ENCODE results near the gene EPS8L2. TPM values are rescaled to one million over a fixed set of nuclear protein-coding genes. Genes with fewer than 3 reads are reported as not detected.

Gene EPS8L2
- polyA plus RNA-seq (ENCODE audit: low read depth in 6 of 6) = 1 to 10 TPM; 1.3 to 7.6 (median 3.3) TPM

- H3K9me3 Mint-ChIP-seq = no peaks in the 10 kb centered on the region
- peaks cover 11 to 19% (median 13%) of the 10 kb centered on the region in 3 donors for H3K4me1 Mint-ChIP-seq
- ATAC-seq (ENCODE audit: low read depth in 2 of 2) (peak; percentile 59 to 60), DNase-seq (no peak)
- no peaks in the 10 kb centered on the region for H3K36me3 Mint-ChIP-seq
- peaks cover 0 to 32% (median 25%) of the 10 kb centered on the region in 3 donors for H3K27me3 Mint-ChIP-seq
- H3K4me3 Mint-ChIP-seq = peak within 1 kb of the TSS in 5 of 8 donors; percentile 5 to 79 (median 57)
- H3K27ac Mint-ChIP-seq = peak within 1 kb of the TSS in 1 of 6 donors; percentile 34
These were observed at the start of gene EPS8L2 for GRCh38 chr11:705646-706438. Gene EPS8L2 (plus strand): TSS chr11:706231. CDS start chr11:709408, 3,177 bp downstream.

GRCh38 chr11:656426-656825 is 49.6 kb upstream of the EPS8L2 start:
- H3K36me3 Mint-ChIP-seq = no peaks in the 10 kb centered on the region
- H3K27ac Mint-ChIP-seq = no peak overlapping the region
- no peaks in the 10 kb centered on the region for H3K9me3 Mint-ChIP-seq
- ATAC-seq (ENCODE audit: low read depth in 2 of 2) = no peak
- no peaks in the 10 kb centered on the region for H3K4me1 Mint-ChIP-seq
- H3K27me3 Mint-ChIP-seq = no peaks in the 10 kb centered on the region
- no peak overlapping the region for H3K4me3 Mint-ChIP-seq
- DNase-seq = no peak

GRCh38 chr11:656866-657265 is 49.2 kb upstream of the EPS8L2 start:
- DNase-seq = no peak
- H3K4me1 Mint-ChIP-seq = no peaks in the 10 kb centered on the region
- H3K27ac Mint-ChIP-seq = no peak overlapping the region
- no peaks in the 10 kb centered on the region for H3K36me3 Mint-ChIP-seq
- ATAC-seq (ENCODE audit: low read depth in 2 of 2) = no peak
- H3K27me3 Mint-ChIP-seq = no peaks in the 10 kb centered on the region
- no peaks in the 10 kb centered on the region for H3K9me3 Mint-ChIP-seq
- no peak overlapping the region for H3K4me3 Mint-ChIP-seq

GRCh38 chr11:657691-658126 is 48.3 kb upstream of the EPS8L2 start:
- no peaks in the 10 kb centered on the region for H3K27me3 Mint-ChIP-seq
- DNase-seq (no peak), ATAC-seq (ENCODE audit: low read depth in 2 of 2) (no peak)
- H3K27ac Mint-ChIP-seq = no peak overlapping the region
- no peak overlapping the region for H3K4me3 Mint-ChIP-seq
- no peaks in the 10 kb centered on the region for H3K36me3 Mint-ChIP-seq
- H3K9me3 Mint-ChIP-seq = no peaks in the 10 kb centered on the region
- peaks cover 0 to 4% (median 2%) of the 10 kb centered on the region in 3 donors for H3K4me1 Mint-ChIP-seq

- H3K4me1 Mint-ChIP-seq = peaks cover 0 to 6% (median 4%) of the 10 kb centered on the region in 3 donors
- ATAC-seq (ENCODE audit: low read depth in 2 of 2) (no peak), DNase-seq (no peak)
- H3K27ac Mint-ChIP-seq = peak overlapping the region in 1 of 6 donors; percentile 56
- no peaks in the 10 kb centered on the region for H3K9me3 Mint-ChIP-seq
- no peak overlapping the region for H3K4me3 Mint-ChIP-seq
- H3K36me3 Mint-ChIP-seq = no peaks in the 10 kb centered on the region
- H3K27me3 Mint-ChIP-seq = no peaks in the 10 kb centered on the region
These were observed 46.4 kb upstream of the EPS8L2 start for GRCh38 chr11:659532-660085.

GRCh38 chr11:660281-660680 is 45.8 kb upstream of the EPS8L2 start:
- no peak for DNase-seq
- H3K27ac Mint-ChIP-seq = no peak overlapping the region
- H3K4me3 Mint-ChIP-seq = no peak overlapping the region
- peaks cover 0 to 6% (median 4%) of the 10 kb centered on the region in 3 donors for H3K4me1 Mint-ChIP-seq
- H3K27me3 Mint-ChIP-seq = no peaks in the 10 kb centered on the region
- no peaks in the 10 kb centered on the region for H3K9me3 Mint-ChIP-seq
- no peaks in the 10 kb centered on the region for H3K36me3 Mint-ChIP-seq
- no peak for ATAC-seq (ENCODE audit: low read depth in 2 of 2)

- H3K27me3 Mint-ChIP-seq = no peaks in the 10 kb centered on the region
- no peak overlapping the region for H3K4me3 Mint-ChIP-seq
- DNase-seq = no peak
- no peak overlapping the region for H3K27ac Mint-ChIP-seq
- H3K9me3 Mint-ChIP-seq = no peaks in the 10 kb centered on the region
- ATAC-seq (ENCODE audit: low read depth in 2 of 2) = no peak
- H3K36me3 Mint-ChIP-seq = no peaks in the 10 kb centered on the region
- H3K4me1 Mint-ChIP-seq = peaks cover 0 to 6% (median 4%) of the 10 kb centered on the region in 3 donors
These were observed 45.2 kb upstream of the EPS8L2 start for GRCh38 chr11:660681-661444.

GRCh38 chr11:662689-663274 is 43.2 kb upstream of the EPS8L2 start:
- H3K36me3 Mint-ChIP-seq = no peaks in the 10 kb centered on the region
- peak overlapping the region in 3 of 6 donors; percentile 29 to 81 (median 47) for H3K27ac Mint-ChIP-seq
- H3K9me3 Mint-ChIP-seq = no peaks in the 10 kb centered on the region
- ATAC-seq (ENCODE audit: low read depth in 2 of 2) (peak; percentile 64 to 71), DNase-seq (peak; percentile 44)
- H3K27me3 Mint-ChIP-seq = no peaks in the 10 kb centered on the region
- no peak overlapping the region for H3K4me3 Mint-ChIP-seq
- H3K4me1 Mint-ChIP-seq = peaks cover 0 to 6% (median 4%) of the 10 kb centered on the region in 3 donors

GRCh38 chr11:665062-665703 is 40.8 kb upstream of the EPS8L2 start:
- no peaks in the 10 kb centered on the region for H3K36me3 Mint-ChIP-seq
- ATAC-seq (ENCODE audit: low read depth in 2 of 2) = no peak

GRCh38 chr11:665704-666281 is 40.2 kb upstream of the EPS8L2 start:
- ATAC-seq (ENCODE audit: low read depth in 2 of 2) = no peak
- Mint-ChIP-seq H3K27me3 (no peaks in the 10 kb centered on the region), H3K4me3 (no peak overlapping the region), H3K4me1 (peaks cover 0 to 6% (median 4%) of the 10 kb centered on the region in 3 donors), H3K9me3 (no peaks in the 10 kb centered on the region), H3K27ac (peak overlapping the region in 2 of 6 donors; percentile 26 to 78), H3K36me3 (no peaks in the 10 kb centered on the region)
- DNase-seq = no peak

More at GRCh38 chr11:665062-665703, 40.8 kb upstream of the EPS8L2 start:
- no peak for DNase-seq
- Mint-ChIP-seq H3K27me3 (no peaks in the 10 kb centered on the region), H3K9me3 (no peaks in the 10 kb centered on the region), H3K4me3 (no peak overlapping the region), H3K27ac (no peak overlapping the region), H3K4me1 (peaks cover 0 to 6% (median 4%) of the 10 kb centered on the region in 3 donors)

GRCh38 chr11:673866-674265 is 32.2 kb upstream of the EPS8L2 start:
- Mint-ChIP-seq H3K9me3 (no peaks in the 10 kb centered on the region), H3K4me1 (no peaks in the 10 kb centered on the region), H3K4me3 (no peak overlapping the region), H3K27ac (peak overlapping the region in 2 of 6 donors; percentile 56 to 90), H3K36me3 (peaks cover 10 to 21% of the 10 kb centered on the region in 2 donors), H3K27me3 (no peaks in the 10 kb centered on the region)
- no peak for DNase-seq
- ATAC-seq (ENCODE audit: low read depth in 2 of 2) = no peak

GRCh38 chr11:674406-674805 is 31.6 kb upstream of the EPS8L2 start:
- H3K27me3 Mint-ChIP-seq = no peaks in the 10 kb centered on the region
- H3K36me3 Mint-ChIP-seq = peaks cover 10 to 22% of the 10 kb centered on the region in 2 donors
- H3K4me1 Mint-ChIP-seq = no peaks in the 10 kb centered on the region
- H3K27ac Mint-ChIP-seq = peak overlapping the region in 1 of 6 donors; percentile 51
- no peak for ATAC-seq (ENCODE audit: low read depth in 2 of 2)
- no peak overlapping the region for H3K4me3 Mint-ChIP-seq
- no peaks in the 10 kb centered on the region for H3K9me3 Mint-ChIP-seq
- DNase-seq = no peak
